DND-41 (cell line): ENCODE results near the gene ZNF586.
"Not testable (repeated sequence)": the region's sequence is repeated elsewhere in the genome, so short reads cannot be mapped to it uniquely, and the experiment has no call there.

ENCODE experiments used
- CTCF ChIP-seq: IDR thresholded peaks from 2 replicates; pipeline ENCODE4 v1.5.1; 2012; ENCODE audit warnings: borderline replicate concordance, low read length, moderate library complexity, mild to moderate bottlenecking; ENCODE audit not compliant: poor library complexity, severe bottlenecking; ENCODE audit errors: extremely low read depth
- EZH2 ChIP-seq: IDR thresholded peaks from 3 replicates; pipeline ENCODE4 v1.6.1; 2012; ENCODE audit warnings: borderline replicate concordance, low read depth, mild to moderate bottlenecking, moderate library complexity, low read length, inconsistent platforms; ENCODE audit not compliant: severe bottlenecking

GRCh38 chr19:57796580-57796979, 27.1 kb downstream of the ZNF586 start:
- not testable (repeated sequence) for TF ChIP-seq CTCF, EZH2
